Common myeloid progenitor, CD34-positive (primary cell): ENCODE results near the gene SP6.

Experiments used
- CTCF ChIA-PET: fragments of 350-600 bp; sonication (Branson Sonifier 250); formaldehyde crosslinking; loops from one replicate; lab custom pipeline; 2021; ENCODE audit warnings: antibody characterized with exemption; lab: Charles Lee
- POLR2A ChIA-PET: fragments of 350-600 bp; sonication (Branson Sonifier 250); formaldehyde crosslinking; loops from one replicate; lab custom pipeline; 2021; ENCODE audit warnings: antibody characterized with exemption; lab: Charles Lee
- DNase-seq, 3 donors: peaks; one replicate each; pipeline versions ENCODE4 v3.0.0 to v3.0.0-alpha.2; 2013
- H3K27ac ChIP-seq, 2 experiments: 1 replicate in 1 of 2; 2 replicates in 1 of 2; pipeline ENCODE4 v1.7.0; 2013; ENCODE audit warnings: inconsistent platforms in 2 of 2, low read length in 2 of 2, mild to moderate bottlenecking in 2 of 2, low read depth in 1 of 2, moderate library complexity in 1 of 2; ENCODE audit not compliant: severe bottlenecking in 2 of 2, insufficient read depth in 1 of 2, poor library complexity in 1 of 2
- H3K27me3 ChIP-seq, 5 experiments: replicated peaks in 2 of 5; 1 replicate in 3 of 5; 2 replicates in 2 of 5; pipeline versions ENCODE4 v1.6.1 to v1.7.0; 2013; ENCODE audit warnings: low read length in 4 of 5, mild to moderate bottlenecking in 2 of 5, moderate library complexity in 2 of 5, inconsistent platforms in 1 of 5; ENCODE audit not compliant: insufficient read depth in 5 of 5, control insufficient read depth in 4 of 5
- H3K36me3 ChIP-seq, 4 experiments: 1 replicate in 2 of 4; 2 replicates in 2 of 4; pipeline versions ENCODE4 v1.6.1 to v1.7.0; 2013; ENCODE audit warnings: low read length in 3 of 4, control low read depth in 1 of 4, mild to moderate bottlenecking in 1 of 4; ENCODE audit not compliant: control insufficient read depth in 4 of 4, insufficient read depth in 4 of 4
- H3K4me1 ChIP-seq, 4 experiments: 1 replicate in 3 of 4; 2 replicates in 1 of 4; pipeline versions ENCODE4 v1.6.1 to v1.7.1; 2013; ENCODE audit warnings: low read length in 3 of 4, mild to moderate bottlenecking in 3 of 4, control low read depth in 1 of 4, inconsistent platforms in 1 of 4, moderate library complexity in 1 of 4; ENCODE audit not compliant: control insufficient read depth in 4 of 4, insufficient read depth in 4 of 4; ENCODE audit errors: control extremely low read depth in 1 of 4
- H3K4me3 ChIP-seq, 7 experiments: 1 replicate in 4 of 7; 2 replicates in 3 of 7; pipeline versions ENCODE4 v1.5.1 to v1.7.0; 2013; ENCODE audit warnings: mild to moderate bottlenecking in 7 of 7, low read length in 6 of 7, moderate library complexity in 6 of 7, inconsistent platforms in 2 of 7, low read depth in 2 of 7, control low read depth in 1 of 7; ENCODE audit not compliant: insufficient read depth in 4 of 7, control insufficient read depth in 1 of 7; ENCODE audit errors: extremely low read depth in 1 of 7
- H3K9me3 ChIP-seq, 5 experiments: 1 replicate in 4 of 5; 2 replicates in 1 of 5; pipeline versions ENCODE4 v1.6.1 to v1.7.1; 2013; ENCODE audit warnings: low read length in 4 of 5, mild to moderate bottlenecking in 2 of 5, inconsistent platforms in 1 of 5, low read depth in 1 of 5, moderate library complexity in 1 of 5; ENCODE audit not compliant: control insufficient read depth in 4 of 5, insufficient read depth in 2 of 5; ENCODE audit errors: control extremely low read depth in 1 of 5
- WGBS: methylation state at CpG from one replicate; pipeline ENCODE4 v1.1.5; 2013; ENCODE audit not compliant: insufficient coverage; 5-methylcytosine and 5-hydroxymethylcytosine counted together

Gene SP6

GRCh38 chr17:47879776-47880454 is 29.0 kb upstream of the SP6 start:
- H3K36me3 ChIP-seq, result no peaks in the 10 kb centered on the region
- ChIA-PET POLR2A (no interaction called here), CTCF (interaction anchor here (0.9 to 4.6 kb wide), 5 partner anchors 10 to 43 kb away, joined by 3 to 32 read pairs (median 4); partner anchors contain the start of gene SCRN2)
- no peaks in the 10 kb centered on the region for H3K27me3 ChIP-seq
- H3K4me1 ChIP-seq, result peaks cover 2 to 26% (median 16%) of the 10 kb centered on the region in 4 experiments
- no peaks in the 10 kb centered on the region for H3K9me3 ChIP-seq
- no peak overlapping the region for H3K27ac ChIP-seq
- DNase-seq, result no peak
- WGBS, result 100% methylated on average over 2 of the region's 8 CpGs
- H3K4me3 ChIP-seq, result no peak overlapping the region

GRCh38 chr17:47879028-47879585 is 28.1 kb upstream of the SP6 start:
- CTCF ChIA-PET, result interaction anchor here (0.9 to 4.6 kb wide), 5 partner anchors 11 to 42 kb away, joined by 3 to 32 read pairs (median 4); partner anchors contain the start of gene SCRN2
- peaks cover 2 to 34% (median 24%) of the 10 kb centered on the region in 4 experiments for H3K4me1 ChIP-seq
- no peak overlapping the region for H3K27ac ChIP-seq
- POLR2A ChIA-PET, result no interaction called here
- WGBS, result 20% methylated on average over 2 of the region's 2 CpGs
- H3K36me3 ChIP-seq, result no peaks in the 10 kb centered on the region
- H3K27me3 ChIP-seq, result no peaks in the 10 kb centered on the region
- H3K9me3 ChIP-seq, result no peaks in the 10 kb centered on the region
- no peak overlapping the region for H3K4me3 ChIP-seq
- no peak for DNase-seq

GRCh38 chr17:47878203-47879027 is 27.5 kb upstream of the SP6 start:
- CTCF ChIA-PET, result interaction anchor here (1.0 to 4.6 kb wide), 2 partner anchors 11 to 32 kb away, joined by 3 to 32 read pairs; no protein-coding TSS in a partner anchor
- WGBS, result 86% methylated on average over 8 of the region's 10 CpGs
- Histone ChIP-seq H3K36me3 (no peaks in the 10 kb centered on the region), H3K27me3 (peaks cover 0 to 2% (median 0%) of the 10 kb centered on the region in 5 experiments), H3K27ac (no peak overlapping the region), H3K9me3 (no peaks in the 10 kb centered on the region), H3K4me3 (no peak overlapping the region), H3K4me1 (peaks cover 2 to 35% (median 24%) of the 10 kb centered on the region in 4 experiments)
- POLR2A ChIA-PET, result no interaction called here
- DNase-seq, result no peak

- CTCF ChIA-PET, result interaction anchor here (1.0 kb wide), 1 partner anchor 31 kb away, joined by 3 read pairs; no protein-coding TSS in a partner anchor
- no peak overlapping the region for H3K4me3 ChIP-seq
- H3K9me3 ChIP-seq, result no peaks in the 10 kb centered on the region
- H3K36me3 ChIP-seq, result no peaks in the 10 kb centered on the region
- 61% methylated on average over 5 of the region's 9 CpGs for WGBS
- DNase-seq, result peak in 1 of 3 donors; percentile 39
- H3K27ac ChIP-seq, result no peak overlapping the region
- H3K27me3 ChIP-seq, result peaks cover 0 to 10% (median 0%) of the 10 kb centered on the region in 5 experiments
- H3K4me1 ChIP-seq, result peaks cover 2 to 40% (median 25%) of the 10 kb centered on the region in 4 experiments
- POLR2A ChIA-PET, result no interaction called here
Observed at GRCh38 chr17:47877368-47878034, 26.5 kb upstream of the SP6 start.

- CTCF ChIA-PET, result interaction anchor here (2.7 kb wide), 1 partner anchor 9 kb away, joined by 9 read pairs; no protein-coding TSS in a partner anchor
- 69% methylated on average over 8 of the region's 11 CpGs for WGBS
- POLR2A ChIA-PET, result no interaction called here
- no peak for DNase-seq
- peaks cover 2 to 40% (median 25%) of the 10 kb centered on the region in 4 experiments for H3K4me1 ChIP-seq
- H3K9me3 ChIP-seq, result no peaks in the 10 kb centered on the region
- peaks cover 0 to 27% (median 8%) of the 10 kb centered on the region in 5 experiments for H3K27me3 ChIP-seq
- no peaks in the 10 kb centered on the region for H3K36me3 ChIP-seq
- H3K27ac ChIP-seq, result no peak overlapping the region
- no peak overlapping the region for H3K4me3 ChIP-seq
Observed at GRCh38 chr17:47875011-47875985, 24.3 kb upstream of the SP6 start.
